Sigmoid colon (tissue), 7 donors: ENCODE measurements around the gene PDE7B. TPM values are rescaled to one million over a fixed set of nuclear protein-coding genes. Genes with fewer than 3 reads are reported as not detected.
A peak's percentile ranks its signal among the peaks of the same experiment; 100 is the strongest.

Experiments
- DNase-seq: peaks from one replicate; pipeline ENCODE4 v3.0.0-alpha.2; 2019
- H3K27ac ChIP-seq, 4 donors: fragments of 200-600 bp; sonication (generic); one replicate each; pipeline ENCODE4 v1.5.1; 2016 to 2019; ENCODE audit warnings: mild to moderate bottlenecking in 1 of 4
- H3K27me3 ChIP-seq, 3 donors: fragments of 200-600 bp; sonication (generic); one replicate each; pipeline ENCODE4 v1.5.1; 2019; ENCODE audit warnings: mild to moderate bottlenecking in 1 of 3
- H3K36me3 ChIP-seq, 4 donors: fragments of 200-600 bp; sonication (generic); one replicate each; pipeline ENCODE4 v1.5.1; 2016 to 2019
- H3K4me1 ChIP-seq, 4 donors: fragments of 200-600 bp; sonication (generic); one replicate each; pipeline ENCODE4 v1.5.1; 2017 to 2019
- H3K4me3 ChIP-seq, 4 donors: fragments of 200-600 bp; sonication (generic); one replicate each; pipeline ENCODE4 v1.5.1; 2017 to 2019; ENCODE audit warnings: mild to moderate bottlenecking in 2 of 4, moderate library complexity in 1 of 4
- H3K9me3 ChIP-seq, 4 donors: fragments of 200-600 bp in 3 of 4; sonication (generic) in 3 of 4; one replicate each; pipeline versions ENCODE4 v1.5.1 to v1.6.1; 2013 to 2019
- EP300 ChIP-seq, 4 donors: sonication (generic); formaldehyde crosslinking; IDR thresholded peaks; one replicate each; pipeline ENCODE4 v1.6.1; 2017; ENCODE audit warnings: antibody characterized with exemption in 4 of 4
- POLR2A ChIP-seq, 2 donors: fragments of 450-650 bp; IDR thresholded peaks; one replicate each; pipeline ENCODE4 v1.6.1; 2016; ENCODE audit warnings: antibody characterized with exemption in 2 of 2, mild to moderate bottlenecking in 2 of 2, moderate library complexity in 2 of 2
- POLR2AphosphoS5 ChIP-seq, 4 donors: sonication (generic); formaldehyde crosslinking; IDR thresholded peaks; one replicate each; pipeline ENCODE4 v1.6.1; 2017; ENCODE audit warnings: antibody characterized with exemption in 4 of 4
- WGBS, 2 donors: extraction: QIAGEN DNeasy Blood & Tissue Kit; methylation state at CpG; one replicate each; pipeline ENCODE4 v1.1.7; 2013; 5-methylcytosine and 5-hydroxymethylcytosine counted together
- intact Hi-C: fragments of 100-400 bp; cut with DNase I; formaldehyde crosslinking; loops from one replicate; pipeline ENCODE4 v1.15.1; 2023
- polyA plus RNA-seq, 3 donors: library from polyadenylated mRNA; stranded (reverse); fragments of 200-250 nt; gene quantifications; one replicate each; pipeline ENCODE4 v1.2.3, GENCODE V29; 2013
- total RNA-seq, 4 donors: library from RNA; depleted of rRNA; stranded (reverse); fragments of >200 nt; gene quantifications; one replicate each; pipeline ENCODE4 v1.1.0, GENCODE V29; 2016
- TF ChIP-seq, protein P1 (sequence below), 4 experiments: fragments of 450-650 bp in 3 of 4; fragments of 200-600 bp in 1 of 4; IDR thresholded peaks; one replicate each; pipeline ENCODE4 v1.5.1; 2016 to 2019; ENCODE audit warnings: antibody characterized with exemption in 4 of 4, mild to moderate bottlenecking in 3 of 4, moderate library complexity in 2 of 4
- donor health status: healthy with polysubstance abuse.
- donor health status: Bipolar disorder and iron deficiency.
- donor health status: healthy.

Gene PDE7B
- total RNA-seq (10 to 100 TPM in 1 of 4 donors, 1 to 10 TPM in 3; 6.3 to 10.3 (median 8.9) TPM), polyA plus RNA-seq (1 to 10 TPM; 1.1 to 1.4 (median 1.2) TPM)

DNA sequence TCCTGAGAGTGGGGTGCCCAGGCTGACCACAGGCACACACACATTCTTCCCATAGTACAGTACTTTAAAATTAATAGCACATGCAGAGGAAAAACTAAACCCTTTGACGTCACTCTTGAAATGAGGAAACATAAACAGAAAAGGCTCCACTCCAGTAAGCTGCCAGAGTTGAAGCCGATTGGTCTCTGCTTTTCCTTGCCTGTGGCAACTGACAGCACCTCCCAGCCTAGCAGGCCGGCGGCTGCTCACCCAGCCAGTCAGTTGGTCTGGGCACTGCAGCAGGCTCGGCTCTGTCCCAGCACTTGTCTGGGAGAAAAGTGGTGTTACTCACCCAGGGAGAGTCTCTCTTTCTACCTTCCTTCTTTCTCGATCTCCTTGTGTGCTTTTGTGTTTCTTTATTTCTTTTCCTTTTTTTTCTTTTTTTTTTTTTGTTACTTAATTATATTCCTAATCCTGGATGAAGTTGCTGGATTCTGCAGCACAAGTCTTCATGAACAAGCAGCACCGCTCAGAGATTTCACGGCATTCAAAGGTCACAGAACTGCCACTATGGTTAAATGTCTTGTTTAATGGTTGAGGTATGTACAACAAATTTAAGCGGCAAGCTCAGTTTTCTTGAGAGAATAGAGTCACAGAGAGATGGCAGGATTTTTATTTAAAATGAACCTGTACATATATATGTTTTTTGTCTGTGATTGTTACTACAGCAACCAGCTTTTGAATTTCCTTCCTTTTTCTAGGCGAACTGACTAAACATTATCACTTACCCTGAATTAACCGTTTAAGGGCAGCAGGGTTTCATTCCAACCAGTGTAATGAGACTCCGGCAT is at the start of gene PDE7B:
TSS of gene PDE7B (plus strand) at position 260 of the 830 bp plus-strand sequence.
- Histone ChIP-seq H3K27ac (peak within 1 kb of the TSS; percentile 23 to 49 (median 34)), H3K36me3 (no peaks in the 10 kb centered on the region), H3K9me3 (no peaks in the 10 kb centered on the region), H3K4me3 (peak within 1 kb of the TSS; percentile 10 to 34 (median 20)), H3K27me3 (no peaks in the 10 kb centered on the region), H3K4me1 (peaks cover 0 to 16% (median 13%) of the 10 kb centered on the region in 4 donors)
- 3 to 4% methylated on average over 12 of the region's 12 CpGs for WGBS, 2 donors
- intact Hi-C loops = no loop called here
- peak; percentile 56 to 89 (median 84) for TF ChIP-seq POLR2AphosphoS5 (IDR thresholded peaks at IDR 0.05)
- no peak for TF ChIP-seq EP300 (IDR thresholded peaks at IDR 0.05)
- TF ChIP-seq POLR2A (IDR thresholded peaks at IDR 0.05) = peak; percentile 54 to 60
- TF ChIP-seq, protein P1, sequence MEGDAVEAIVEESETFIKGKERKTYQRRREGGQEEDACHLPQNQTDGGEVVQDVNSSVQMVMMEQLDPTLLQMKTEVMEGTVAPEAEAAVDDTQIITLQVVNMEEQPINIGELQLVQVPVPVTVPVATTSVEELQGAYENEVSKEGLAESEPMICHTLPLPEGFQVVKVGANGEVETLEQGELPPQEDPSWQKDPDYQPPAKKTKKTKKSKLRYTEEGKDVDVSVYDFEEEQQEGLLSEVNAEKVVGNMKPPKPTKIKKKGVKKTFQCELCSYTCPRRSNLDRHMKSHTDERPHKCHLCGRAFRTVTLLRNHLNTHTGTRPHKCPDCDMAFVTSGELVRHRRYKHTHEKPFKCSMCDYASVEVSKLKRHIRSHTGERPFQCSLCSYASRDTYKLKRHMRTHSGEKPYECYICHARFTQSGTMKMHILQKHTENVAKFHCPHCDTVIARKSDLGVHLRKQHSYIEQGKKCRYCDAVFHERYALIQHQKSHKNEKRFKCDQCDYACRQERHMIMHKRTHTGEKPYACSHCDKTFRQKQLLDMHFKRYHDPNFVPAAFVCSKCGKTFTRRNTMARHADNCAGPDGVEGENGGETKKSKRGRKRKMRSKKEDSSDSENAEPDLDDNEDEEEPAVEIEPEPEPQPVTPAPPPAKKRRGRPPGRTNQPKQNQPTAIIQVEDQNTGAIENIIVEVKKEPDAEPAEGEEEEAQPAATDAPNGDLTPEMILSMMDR (IDR thresholded peaks at IDR 0.05) = no peak
- DNase-seq = peak; percentile 90

DNA sequence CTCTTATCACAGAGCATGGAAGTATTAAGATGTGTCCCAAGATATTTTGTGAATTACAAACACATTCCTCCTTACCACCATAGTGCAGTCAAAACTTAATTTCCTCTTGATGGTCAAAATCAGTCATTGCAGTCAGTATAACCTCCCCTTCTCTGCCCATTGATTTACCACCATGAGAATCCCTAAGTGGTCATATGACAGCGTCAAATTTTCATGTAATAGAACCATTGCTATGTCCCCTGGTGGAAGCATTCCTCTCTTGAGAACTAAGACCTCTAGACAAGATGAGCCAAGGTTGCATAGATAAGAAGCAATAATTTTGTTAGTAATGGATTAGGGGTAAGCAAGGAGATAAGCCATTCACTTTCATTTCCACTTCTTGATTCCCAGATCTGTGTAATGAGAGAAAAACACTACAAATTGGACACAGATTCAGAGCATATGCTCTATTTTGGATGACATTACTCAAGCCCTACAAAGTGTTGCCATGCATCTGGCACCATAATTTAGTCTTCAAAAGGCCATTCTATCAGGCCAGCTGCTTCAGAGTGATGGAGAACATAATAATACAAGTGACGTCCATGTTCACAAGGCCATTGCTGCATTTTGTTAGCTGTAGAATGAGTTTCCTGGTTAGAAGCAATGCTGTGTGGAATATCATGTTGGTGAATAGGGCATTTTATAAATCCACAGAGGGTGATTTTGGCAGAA is 49.6 kb upstream of the PDE7B start:
- H3K9me3 ChIP-seq = no peaks in the 10 kb centered on the region
- DNase-seq = no peak
- no peak overlapping the region for H3K27ac ChIP-seq
- WGBS, 2 donors = 90 to 95% methylated on average over 2 of the region's 2 CpGs
- no peaks in the 10 kb centered on the region for H3K36me3 ChIP-seq
- no peaks in the 10 kb centered on the region for H3K4me1 ChIP-seq
- no peaks in the 10 kb centered on the region for H3K27me3 ChIP-seq
- TF ChIP-seq EP300 (IDR thresholded peaks at IDR 0.05) (no peak), POLR2A (IDR thresholded peaks at IDR 0.05) (no peak), POLR2AphosphoS5 (IDR thresholded peaks at IDR 0.05) (no peak)
- TF ChIP-seq, protein P1 (IDR thresholded peaks at IDR 0.05) = no peak
- H3K4me3 ChIP-seq = no peak overlapping the region
- intact Hi-C loops = no loop called here

DNA sequence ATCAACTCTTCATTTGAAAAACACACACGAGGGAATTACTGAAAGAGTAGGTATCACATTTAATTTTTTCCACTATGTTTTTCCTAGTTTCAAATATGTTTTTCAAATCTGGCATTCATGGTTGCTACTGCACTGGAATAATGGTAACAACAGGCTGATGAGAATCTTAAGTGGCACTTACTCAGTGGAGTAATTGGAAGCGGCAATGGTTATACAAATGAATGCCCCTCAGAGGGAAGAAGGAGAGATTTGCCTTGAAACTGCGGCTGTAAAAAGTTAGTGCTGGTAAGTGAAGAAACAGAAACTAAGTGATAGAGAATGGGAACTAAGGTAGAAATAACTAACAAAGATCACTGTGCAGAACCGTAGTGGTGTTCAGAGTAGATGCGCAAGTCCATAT is 41.0 kb upstream of the PDE7B start:
- Histone ChIP-seq H3K36me3 (no peaks in the 10 kb centered on the region), H3K4me3 (no peak overlapping the region), H3K27me3 (peaks cover 0 to 3% (median 0%) of the 10 kb centered on the region in 3 donors), H3K9me3 (no peaks in the 10 kb centered on the region), H3K27ac (no peak overlapping the region), H3K4me1 (no peaks in the 10 kb centered on the region)
- intact Hi-C loops = no loop called here
- no peak for DNase-seq
- WGBS, 2 donors = 80 to 81% methylated on average over 5 of the region's 5 CpGs
- no peak for TF ChIP-seq EP300 (IDR thresholded peaks at IDR 0.05)
- TF ChIP-seq, protein P1 (IDR thresholded peaks at IDR 0.05) = no peak
- TF ChIP-seq POLR2A (IDR thresholded peaks at IDR 0.05) = no peak
- no peak for TF ChIP-seq POLR2AphosphoS5 (IDR thresholded peaks at IDR 0.05)

DNA sequence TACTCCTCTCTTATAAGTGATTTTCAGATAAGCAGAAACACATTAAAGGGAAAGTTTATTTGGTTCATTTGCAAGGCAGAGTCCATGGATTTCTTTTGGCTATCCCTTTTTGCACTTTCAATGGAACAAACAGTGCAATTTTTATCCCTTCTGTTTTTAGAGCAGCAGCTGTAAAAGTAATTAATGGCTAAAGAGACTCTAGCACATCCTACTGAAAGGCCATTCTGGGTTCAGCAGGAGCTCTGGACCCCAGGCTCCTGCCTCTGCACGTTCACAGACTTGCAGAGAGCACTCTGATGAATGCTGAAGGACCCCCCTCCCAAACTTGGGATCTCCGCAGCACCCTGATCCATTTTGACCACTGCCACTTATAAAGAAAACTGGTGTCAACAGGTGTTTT is 40.3 kb upstream of the PDE7B start:
- H3K4me1 ChIP-seq = no peaks in the 10 kb centered on the region
- no peaks in the 10 kb centered on the region for H3K36me3 ChIP-seq
- 58 to 70% methylated on average over 2 of the region's 2 CpGs for WGBS, 2 donors
- intact Hi-C loops = no loop called here
- H3K4me3 ChIP-seq = no peak overlapping the region
- H3K27ac ChIP-seq = no peak overlapping the region
- H3K27me3 ChIP-seq = peaks cover 0 to 3% (median 0%) of the 10 kb centered on the region in 3 donors
- H3K9me3 ChIP-seq = no peaks in the 10 kb centered on the region
- DNase-seq = no peak
- TF ChIP-seq EP300 (IDR thresholded peaks at IDR 0.05) (no peak), POLR2A (IDR thresholded peaks at IDR 0.05) (no peak), POLR2AphosphoS5 (IDR thresholded peaks at IDR 0.05) (no peak)
- TF ChIP-seq, protein P1 (IDR thresholded peaks at IDR 0.05) = no peak
